Adipose tissue (tissue), 3 donors: ENCODE measurements around the gene SRGAP1. TPM values are rescaled to one million over a fixed set of nuclear protein-coding genes. Genes with fewer than 3 reads are reported as not detected.

ENCODE experiments used
- polyA plus RNA-seq, 3 donors: library from polyadenylated mRNA; stranded (reverse); fragments of 200-250 nt; gene quantifications; one replicate each; pipeline ENCODE4 v1.2.3, GENCODE V29; 2013
- donor health status: healthy with polysubstance abuse.
- donor health status: Bipolar disorder and iron deficiency.
- donor health status: healthy.

Gene SRGAP1
- polyA plus RNA-seq, 3 donors = 1.8 to 2.7 (median 2.2) TPM

Other genes with a start within 250 kb of the SRGAP1 start
- 1 to 10 TPM; 1.4 to 6.2 (median 3.4) TPM for gene DPY19L2, start 176.2 kb upstream of the SRGAP1 start, polyA plus RNA-seq
- 10 to 100 TPM; 12.0 to 14.5 (median 13.9) TPM for gene RXYLT1, start 64.8 kb upstream of the SRGAP1 start, polyA plus RNA-seq